ENCODE results near the gene MDK. TPM values are rescaled to one million over a fixed set of nuclear protein-coding genes. Genes with fewer than 3 reads are reported as not detected.

MDK gene
- total and polyA plus RNA-seq, 2 experiments from 2014 or later: 388 to 477 TPM

- no peak overlapping the region for H2AFZ ChIP-seq
Observed at GRCh38 chr11:46362156-46363030, 19.1 kb upstream of the MDK start.

More at GRCh38 chr11:46362156-46363030, 19.1 kb upstream of the MDK start:
- H3K9me3 Mint-ChIP-seq: no peaks in the 10 kb centered on the region
- H3K27me3 Mint-ChIP-seq (ENCODE audit: insufficient read depth, low read depth, poor library complexity): peaks cover 7% of the 10 kb centered on the region
- peaks cover 19% of the 10 kb centered on the region for H4K20me1 ChIP-seq (replicated peaks; ENCODE audit: insufficient read depth)
- no peak for DNase-seq (ENCODE audit: low spot score)
- H3K4me3 Mint-ChIP-seq: no peak overlapping the region
- no peaks in the 10 kb centered on the region for H3K27me3 ChIP-seq (ENCODE audit: insufficient read depth)
- 0 out of 2 replicates have a peak overlapping the region, but pooled peaks have one; percentile 69 for H3K27ac ChIP-seq (ENCODE audit: low read depth)
- peaks cover 42% of the 10 kb centered on the region for H3K4me1 Mint-ChIP-seq
- no peaks in the 10 kb centered on the region for H3K9me2 ChIP-seq (ENCODE audit: insufficient read depth)
- H3K36me3 Mint-ChIP-seq (ENCODE audit: low read depth): peaks cover 3% of the 10 kb centered on the region; the same call in 2 of the 3 replicates
- H3K4me1 ChIP-seq (ENCODE audit: insufficient read depth): peaks cover 19% of the 10 kb centered on the region; the same call in 1 of the 2 replicates
- H3K79me2 ChIP-seq (replicated peaks; ENCODE audit: insufficient read depth): peaks cover 53% of the 10 kb centered on the region
- no peaks in the 10 kb centered on the region for H3K36me3 ChIP-seq (ENCODE audit: insufficient read depth)
- TF ChIP-seq CTCF (conservative IDR thresholded peaks at IDR 0.05; ENCODE audit: low read depth in 2 of 2) (no peak), ZNF331 (CRISPR knock-in tag; IDR thresholded peaks at IDR 0.05; ENCODE audit: low read depth) (no peak), CREB1 (CRISPR knock-in tag; IDR thresholded peaks at IDR 0.05; ENCODE audit: low read depth) (no peak), ZNF114 (CRISPR knock-in tag; IDR thresholded peaks at IDR 0.05) (no peak), ZNF462 (CRISPR knock-in tag; IDR thresholded peaks at IDR 0.05) (no peak), EZH2 (IDR thresholded peaks at IDR 0.05; ENCODE audit: low read depth, unreplicated experiment) (no peak), STAT1 (IDR thresholded peaks at IDR 0.05; ENCODE audit: unreplicated experiment) (no peak), POLR2AphosphoS5 (IDR thresholded peaks at IDR 0.05; ENCODE audit: low read depth) (no peak), ETS1 (IDR thresholded peaks at IDR 0.05) (no peak), EZH2phosphoT487 (IDR thresholded peaks at IDR 0.05; ENCODE audit: unreplicated experiment) (no peak), REST (IDR thresholded peaks at IDR 0.05; ENCODE audit: unreplicated experiment) (no peak), NANOG (IDR thresholded peaks at IDR 0.05; ENCODE audit: borderline replicate concordance) (no peak), JUNB (IDR thresholded peaks at IDR 0.05; ENCODE audit: unreplicated experiment) (no peak)
- peak overlapping the region; percentile 66 for H3K27ac Mint-ChIP-seq
- ATAC-seq: no peak
- H3K4me3 ChIP-seq: no peak overlapping the region
- H3F3A ChIP-seq (replicated peaks; ENCODE audit: low read depth): 0 out of 2 replicates have a peak, but pooled peaks cover 6% of the 10 kb centered on the region
- no peak overlapping the region for H3K4me2 ChIP-seq

Data from GM23338 (cell line).